ENCODE data around the gene GAPVD1. TPM values are rescaled to one million over a fixed set of nuclear protein-coding genes. Genes with fewer than 3 reads are reported as not detected.
A peak's percentile ranks its signal among the peaks of the same experiment; 100 is the strongest.

Gene GAPVD1
- total and polyA plus RNA-seq, 2 of the 13 experiments (the other 11 are each of a cell fraction or from before 2014, with no cell fraction given) = 11.1 to 33.2 TPM

- TF ChIP-seq ZNF276 (CRISPR knock-in tag; IDR thresholded peaks at IDR 0.05; ENCODE audit: low read depth) = no peak
- no peak for TF ChIP-seq FUBP1 (CRISPR knock-in tag; IDR thresholded peaks at IDR 0.05; ENCODE audit: borderline replicate concordance)
- peak; percentile 87 for TF ChIP-seq HDAC1 (CRISPR knock-in tag; IDR thresholded peaks at IDR 0.05)
- no peak for TF ChIP-seq ZFP82 (CRISPR knock-in tag; IDR thresholded peaks at IDR 0.05; ENCODE audit: borderline replicate concordance)
- no peak for TF ChIP-seq NFE2L2 (IDR thresholded peaks at IDR 0.05; ENCODE audit: low read length)
- TF ChIP-seq EZH2 (conservative IDR thresholded peaks at IDR 0.05; ENCODE audit: low read depth, low read length) = no peak
- TF ChIP-seq ZNF138 (CRISPR knock-in tag; IDR thresholded peaks at IDR 0.05; ENCODE audit: low read depth) = no peak
- no peak for TF ChIP-seq ZNF136 (CRISPR knock-in tag; IDR thresholded peaks at IDR 0.05; ENCODE audit: low read depth)
- no peak for TF ChIP-seq AHR (CRISPR knock-in tag; IDR thresholded peaks at IDR 0.05)
- TF ChIP-seq SOX13 (IDR thresholded peaks at IDR 0.05) = peak; percentile 58; the same call in 1 of the 2 replicates
- peak in 1 of 2 experiments; percentile 96; a peak in 2 of 4 replicates for TF ChIP-seq SOX13 (CRISPR knock-in tag; conservative IDR thresholded peaks at IDR 0.05 in 1 of 2, IDR thresholded peaks at IDR 0.05 in 1 of 2)
- TF ChIP-seq ZNF580 (CRISPR knock-in tag; IDR thresholded peaks at IDR 0.05; ENCODE audit: borderline replicate concordance, low read depth) = no peak
- TF ChIP-seq ESRRA (CRISPR knock-in tag; IDR thresholded peaks at IDR 0.05; ENCODE audit: low read depth) = peak; percentile 55; the same call in 1 of the 2 replicates
- TF ChIP-seq CREB3 (CRISPR knock-in tag; IDR thresholded peaks at IDR 0.05) = no peak
- TF ChIP-seq ZFAT (CRISPR knock-in tag; conservative IDR thresholded peaks at IDR 0.05) = no peak
- TF ChIP-seq, protein P1, sequence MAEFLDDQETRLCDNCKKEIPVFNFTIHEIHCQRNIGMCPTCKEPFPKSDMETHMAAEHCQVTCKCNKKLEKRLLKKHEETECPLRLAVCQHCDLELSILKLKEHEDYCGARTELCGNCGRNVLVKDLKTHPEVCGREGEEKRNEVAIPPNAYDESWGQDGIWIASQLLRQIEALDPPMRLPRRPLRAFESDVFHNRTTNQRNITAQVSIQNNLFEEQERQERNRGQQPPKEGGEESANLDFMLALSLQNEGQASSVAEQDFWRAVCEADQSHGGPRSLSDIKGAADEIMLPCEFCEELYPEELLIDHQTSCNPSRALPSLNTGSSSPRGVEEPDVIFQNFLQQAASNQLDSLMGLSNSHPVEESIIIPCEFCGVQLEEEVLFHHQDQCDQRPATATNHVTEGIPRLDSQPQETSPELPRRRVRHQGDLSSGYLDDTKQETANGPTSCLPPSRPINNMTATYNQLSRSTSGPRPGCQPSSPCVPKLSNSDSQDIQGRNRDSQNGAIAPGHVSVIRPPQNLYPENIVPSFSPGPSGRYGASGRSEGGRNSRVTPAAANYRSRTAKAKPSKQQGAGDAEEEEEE (CRISPR knock-in tag; IDR thresholded peaks at IDR 0.05; ENCODE audit: borderline replicate concordance) = no peak
- no peak for TF ChIP-seq AFF4 (CRISPR knock-in tag; IDR thresholded peaks at IDR 0.05)
- TF ChIP-seq EHMT2 (IDR thresholded peaks at IDR 0.05; ENCODE audit: borderline replicate concordance, low read depth, low read length) = no peak
- no peak for TF ChIP-seq SRF (IDR thresholded peaks at IDR 0.05; ENCODE audit: low read depth, low read length)
Observed at GRCh38 chr9:125296843-125297372, 35.3 kb downstream of the GAPVD1 start (continued).
